HG03103 (cell line): ENCODE data around the gene INO80E.
"Not testable (repeated sequence)": the region's sequence is repeated elsewhere in the genome, so short reads cannot be mapped to it uniquely, and the experiment has no call there.

Experiments used
- ATAC-seq: cut with Tn5 transposase; IDR thresholded peaks from one replicate; pipeline ENCODE4 v1.9.1; 2021; ENCODE audit warnings: low read depth; ENCODE audit not compliant: unreplicated experiment

Gene INO80E

GRCh38 chr16:30009085-30009862, 13.2 kb downstream of the INO80E start:
- ATAC-seq: no peak

- no peak for ATAC-seq
Observed at GRCh38 chr16:30009990-30010843, 14.2 kb downstream of the INO80E start.

DNA sequence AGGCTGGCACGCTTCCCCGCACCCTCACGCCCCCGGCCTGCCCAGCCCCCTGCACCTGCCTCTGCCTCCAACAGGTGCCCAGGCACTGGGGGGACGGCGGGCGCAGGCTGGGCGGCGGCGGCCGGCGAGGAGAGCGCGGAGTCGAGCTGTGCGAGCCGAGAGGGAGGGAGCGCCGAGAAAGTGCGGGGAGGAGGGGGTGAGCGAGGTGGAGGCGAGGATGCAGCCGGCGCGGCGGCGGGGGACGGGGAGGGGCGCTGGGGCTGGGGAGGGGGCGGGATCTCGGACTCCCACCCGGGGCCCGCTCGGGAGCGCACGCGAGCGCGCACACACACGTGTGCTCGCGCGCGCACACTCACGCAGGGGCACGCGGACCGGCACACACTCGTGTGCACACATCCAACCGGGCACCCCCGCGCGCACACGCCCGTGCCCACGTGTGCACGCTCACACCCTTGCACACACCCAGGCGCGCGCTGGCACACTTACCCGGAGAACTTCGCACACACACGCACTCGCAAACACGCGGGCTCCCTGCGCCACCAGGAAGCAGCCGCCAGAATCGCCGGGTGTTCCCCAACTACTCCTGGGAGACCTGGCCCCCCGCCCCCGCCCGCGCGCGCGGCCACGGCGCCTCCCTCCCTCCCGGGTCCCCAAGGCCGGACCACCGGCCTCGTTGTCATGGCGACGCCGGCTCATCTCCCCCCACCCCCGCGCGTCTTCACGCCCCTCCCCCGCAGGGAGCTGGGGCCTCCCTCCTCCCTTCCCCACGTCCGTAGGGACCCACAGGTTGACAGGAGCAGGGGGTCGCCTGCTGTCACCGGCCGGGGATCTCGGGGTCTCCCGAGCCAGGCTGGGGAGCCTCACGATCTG, 15.0 kb downstream of the INO80E start, which contains the start of gene DOC2A:
DOC2A (minus strand) TSS at position 184 of the 870 bp plus-strand sequence. CDS start 805 bp downstream, outside the sequence.
- no peak for ATAC-seq

DNA sequence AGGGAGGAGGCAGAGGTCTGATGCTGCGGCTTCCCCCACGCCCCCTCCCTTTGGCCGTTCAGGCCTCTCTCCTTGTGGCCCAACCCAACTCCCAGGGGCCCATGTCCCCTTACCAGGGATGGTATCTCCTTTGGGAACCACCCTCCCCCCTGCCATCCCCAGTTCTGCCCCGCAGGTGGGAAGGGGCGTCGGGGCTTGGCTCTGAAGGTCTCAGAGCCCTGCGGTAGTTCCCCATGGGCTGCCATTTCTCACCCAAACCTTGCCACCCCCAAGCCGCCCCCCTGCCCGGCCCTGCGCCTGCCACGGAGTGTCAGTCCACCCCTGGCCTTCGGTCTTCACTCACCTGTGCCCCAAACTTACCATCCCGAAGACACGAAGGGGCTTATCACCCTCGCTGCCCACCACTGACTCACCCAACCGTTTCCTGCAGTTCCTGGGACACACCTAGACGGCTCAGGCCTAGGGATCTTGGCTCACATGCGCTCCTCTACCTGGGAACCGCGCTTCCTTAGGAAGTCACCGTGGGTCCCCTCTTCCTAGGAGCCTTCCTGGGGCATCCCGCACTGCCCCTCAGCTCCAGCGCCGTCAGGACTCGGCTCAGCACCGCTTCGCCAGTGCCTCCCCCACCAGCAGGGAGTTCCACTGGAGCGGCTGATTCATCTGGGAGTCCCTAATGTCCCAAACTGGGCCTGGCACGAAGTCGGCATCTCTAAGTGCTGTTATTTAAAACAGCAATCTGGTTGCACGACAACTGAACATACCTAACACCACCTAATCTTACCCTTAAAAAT, 15.9 kb downstream of the INO80E start:
- no peak for ATAC-seq

DNA sequence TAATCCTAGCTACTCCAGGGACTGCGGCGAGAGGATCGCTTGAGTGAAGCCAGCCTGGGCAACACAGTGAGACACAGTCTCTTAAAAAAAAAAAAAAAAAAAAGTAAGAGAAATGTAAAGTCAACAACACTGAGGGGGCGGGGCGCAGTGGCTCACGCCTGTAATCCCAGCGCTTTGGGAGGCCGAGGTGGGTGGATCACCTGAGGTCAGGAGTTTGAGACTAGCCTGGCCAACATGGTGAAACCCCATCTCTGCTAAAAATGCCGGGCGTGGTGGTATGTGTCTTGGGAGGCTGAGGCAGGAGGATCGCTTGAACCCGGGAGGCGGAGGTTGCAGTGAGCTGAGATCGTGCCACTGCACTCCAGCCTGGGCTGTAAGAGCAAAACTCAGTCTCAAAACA, 16.6 kb downstream of the INO80E start:
- ATAC-seq: not testable (repeated sequence)

DNA sequence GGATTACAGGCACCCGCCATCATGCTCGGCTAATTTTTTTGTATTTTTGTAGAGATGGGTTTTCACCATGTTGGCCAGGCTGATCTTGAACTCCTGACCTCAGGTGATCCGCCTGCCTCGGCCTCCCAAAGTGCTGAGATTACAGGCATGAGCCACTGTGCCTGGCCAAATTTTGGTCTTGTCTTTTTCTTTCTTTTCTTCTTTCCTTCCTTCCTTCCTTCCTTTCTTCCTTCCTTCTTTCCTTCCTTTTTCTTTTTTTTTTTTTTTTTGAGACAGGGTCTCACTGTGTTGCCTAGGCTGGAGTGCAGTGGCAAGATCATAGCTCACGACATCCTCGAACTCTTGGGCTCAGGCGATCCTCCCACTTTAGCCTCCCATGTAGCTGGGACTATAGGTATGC, 19.4 kb downstream of the INO80E start:
- ATAC-seq: not testable (repeated sequence)

DNA sequence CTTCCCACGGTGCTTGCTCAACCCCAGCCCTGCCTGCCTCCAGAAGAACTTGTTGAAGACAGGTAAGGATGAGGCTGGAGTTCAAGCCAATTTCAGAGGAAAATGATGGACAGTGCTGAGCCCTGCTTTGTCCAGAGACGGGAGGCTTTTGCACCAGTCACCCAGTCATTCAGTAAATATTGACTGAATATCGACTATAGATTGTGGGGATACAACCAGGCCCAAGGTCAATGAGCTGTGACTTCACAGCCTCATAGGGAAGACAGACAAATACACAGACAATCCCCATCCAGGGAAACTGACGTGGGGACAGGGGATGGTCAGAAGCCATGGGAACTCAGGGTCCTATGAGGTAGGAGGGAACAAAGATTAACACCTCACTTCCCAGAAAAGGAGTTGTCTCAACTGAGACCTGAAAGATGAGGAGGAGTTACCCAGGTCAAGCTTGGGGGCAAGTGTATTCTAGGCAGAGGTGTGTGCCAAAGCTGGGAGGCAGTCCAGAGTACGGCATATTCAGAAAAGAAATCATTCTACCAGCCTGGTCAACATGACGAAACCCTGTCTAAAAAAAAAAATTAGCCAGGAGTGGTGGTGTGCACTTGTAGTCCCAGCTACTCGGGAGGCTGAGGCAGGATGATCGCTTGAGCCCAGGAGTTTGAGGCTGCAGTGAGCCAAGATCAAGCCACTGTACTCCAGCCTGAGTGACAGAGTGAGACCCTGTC, 20.7 kb downstream of the INO80E start:
- ATAC-seq: no peak

GRCh38 chr16:30017277-30017656, 21.2 kb downstream of the INO80E start:
- no peak for ATAC-seq

DNA sequence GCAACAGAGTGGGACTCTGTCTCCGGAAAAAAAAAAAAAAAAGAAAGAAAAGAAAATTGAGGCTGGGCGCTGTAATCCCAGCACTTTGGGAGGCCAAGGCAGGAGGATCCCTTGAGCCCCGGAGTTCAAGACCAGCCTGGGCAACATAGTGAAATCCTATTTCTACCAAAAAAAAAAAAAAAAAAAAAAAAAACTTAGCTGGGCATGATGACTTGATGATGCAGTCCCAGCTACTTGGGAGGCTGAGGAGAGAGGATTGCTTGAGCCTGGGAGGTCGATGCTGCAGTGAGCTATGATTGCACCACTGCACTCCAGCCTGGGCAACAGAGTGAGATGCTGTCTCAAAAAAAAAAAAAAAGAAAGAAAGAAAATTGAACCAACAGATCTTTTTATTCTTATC, 21.9 kb downstream of the INO80E start:
- not testable (repeated sequence) for ATAC-seq

DNA sequence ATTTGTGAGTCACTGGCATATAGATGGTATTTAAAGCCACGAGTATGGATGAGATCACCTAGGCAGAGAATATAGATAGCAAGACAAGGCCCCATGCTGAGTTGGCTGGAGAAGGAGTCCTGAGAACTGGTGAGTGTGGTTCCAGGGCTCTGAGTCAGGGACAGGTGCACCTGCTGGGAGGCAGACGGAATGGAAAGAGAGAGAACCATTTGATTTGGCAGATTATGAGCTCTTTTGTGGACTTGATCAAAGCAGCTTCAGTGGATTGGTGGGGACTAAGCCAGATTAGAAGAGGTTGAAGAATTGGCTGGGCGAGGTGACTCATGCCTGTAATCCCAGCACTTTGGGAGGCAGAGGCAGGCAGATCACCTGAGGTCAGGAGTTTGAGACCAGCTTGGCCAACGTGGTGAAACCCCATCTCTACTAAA, 22.7 kb downstream of the INO80E start:
- no peak for ATAC-seq

DNA sequence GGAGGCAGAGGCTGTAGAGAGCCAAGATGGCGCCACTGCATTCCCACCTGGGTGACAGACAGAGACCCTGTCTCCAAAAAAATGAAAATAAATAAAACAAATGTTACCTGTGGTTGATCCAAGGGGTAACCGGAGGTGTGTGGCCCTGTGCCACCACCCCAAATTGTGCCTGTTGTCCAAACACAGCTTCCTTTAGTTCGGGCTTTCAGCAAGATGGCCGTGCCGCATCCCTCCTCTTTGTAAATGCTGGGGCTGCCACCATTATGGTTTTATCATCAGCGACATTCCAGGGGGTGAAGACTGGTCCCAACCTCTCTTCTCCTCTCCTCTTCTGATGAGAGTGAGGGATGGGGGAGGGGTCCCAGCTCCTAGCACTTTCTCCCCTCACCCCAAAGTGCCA, 26.8 kb downstream of the INO80E start, which contains the start of gene C16orf92:
C16orf92 (plus strand) TSS at position 312 of the 400 bp plus-strand sequence. CDS start 143 bp downstream, outside the sequence.
- no peak for ATAC-seq

- ATAC-seq: no peak
Observed at GRCh38 chr16:30023586-30023985, 27.5 kb downstream of the INO80E start.

- ATAC-seq: no peak
Observed at GRCh38 chr16:30024451-30024850, 28.4 kb downstream of the INO80E start.

GRCh38 chr16:30025156-30025555, 29.1 kb downstream of the INO80E start:
- no peak for ATAC-seq

DNA sequence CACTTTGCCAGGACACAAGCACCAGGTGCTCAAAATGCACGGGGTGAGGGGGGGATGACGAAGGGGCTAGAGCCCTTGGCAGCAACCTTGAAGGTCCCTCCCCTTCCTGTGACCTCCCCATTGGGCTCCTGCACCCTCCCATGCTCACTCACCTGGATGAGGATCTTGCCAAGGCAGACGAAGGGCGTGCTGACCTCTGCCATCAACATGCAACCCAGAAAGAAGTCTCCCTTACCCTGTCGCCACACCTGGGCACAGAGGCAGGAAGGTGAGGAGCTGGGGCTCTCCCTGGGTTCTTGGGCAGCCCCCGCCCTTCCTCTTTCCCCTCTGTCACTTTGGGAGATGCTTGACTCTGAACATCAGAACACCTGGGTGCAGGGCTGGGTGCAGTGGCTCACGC, 29.5 kb downstream of the INO80E start:
- no peak for ATAC-seq

DNA sequence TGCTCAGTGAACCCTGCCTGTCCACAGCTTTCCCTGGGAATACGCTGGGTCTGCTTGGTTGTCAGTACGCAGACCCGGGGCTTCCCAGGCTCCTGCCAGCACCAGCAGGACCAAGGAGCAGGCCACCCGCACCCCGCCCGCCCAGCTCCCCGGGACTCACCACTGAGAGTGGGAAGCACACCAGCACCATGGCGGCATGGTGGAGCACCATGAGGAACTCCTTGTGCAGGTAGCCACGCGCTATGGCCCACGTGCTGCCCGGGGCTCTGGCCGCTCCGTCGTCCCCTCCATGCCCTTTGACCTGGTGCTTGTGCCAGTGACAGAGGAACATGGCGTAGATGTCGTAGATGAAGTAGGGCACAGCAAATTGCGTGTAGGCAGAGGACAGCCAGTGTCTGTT, 30.4 kb downstream of the INO80E start:
- no peak for ATAC-seq

DNA sequence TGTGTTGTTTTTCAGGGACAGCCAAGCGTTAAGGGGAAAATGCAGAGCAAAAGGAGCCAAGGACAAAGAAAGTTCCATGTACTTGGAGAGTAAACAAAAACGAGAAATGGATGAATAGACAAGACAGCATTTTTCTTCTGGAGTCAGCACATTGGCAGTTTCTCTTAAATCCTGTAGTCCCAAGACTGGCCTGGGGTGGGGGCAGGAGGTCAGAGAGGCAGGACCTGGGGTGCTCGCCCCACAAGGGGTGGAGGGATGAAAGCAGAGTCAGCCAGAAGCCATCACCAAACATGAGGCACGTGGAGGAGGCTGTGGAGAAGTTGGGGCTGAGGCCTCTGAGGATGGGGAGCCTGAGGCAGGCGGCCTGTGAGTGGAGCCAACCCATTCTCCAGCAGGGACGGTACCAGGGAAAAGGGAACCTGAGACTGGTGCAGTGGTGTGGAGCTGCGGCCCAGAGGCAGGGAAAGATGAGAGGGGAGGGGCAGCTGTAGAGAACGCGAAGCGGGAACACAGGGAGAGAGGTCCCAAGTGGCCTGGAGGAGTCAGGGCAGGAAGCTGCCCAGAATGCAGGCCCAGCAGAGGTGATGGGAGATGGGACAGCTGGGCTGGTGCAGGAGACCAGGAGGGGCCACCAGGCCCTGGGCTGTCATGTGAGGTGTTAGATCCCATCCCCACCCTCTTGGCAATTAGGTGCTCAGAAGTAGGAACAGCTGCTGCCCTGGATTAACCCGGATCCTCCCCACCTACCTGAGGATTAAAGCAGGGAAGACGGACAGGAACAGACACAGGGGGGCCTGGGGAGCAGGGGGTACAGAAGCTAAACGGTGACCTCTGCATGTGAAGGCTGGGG, 31.8 kb downstream of the INO80E start:
- no peak for ATAC-seq

DNA sequence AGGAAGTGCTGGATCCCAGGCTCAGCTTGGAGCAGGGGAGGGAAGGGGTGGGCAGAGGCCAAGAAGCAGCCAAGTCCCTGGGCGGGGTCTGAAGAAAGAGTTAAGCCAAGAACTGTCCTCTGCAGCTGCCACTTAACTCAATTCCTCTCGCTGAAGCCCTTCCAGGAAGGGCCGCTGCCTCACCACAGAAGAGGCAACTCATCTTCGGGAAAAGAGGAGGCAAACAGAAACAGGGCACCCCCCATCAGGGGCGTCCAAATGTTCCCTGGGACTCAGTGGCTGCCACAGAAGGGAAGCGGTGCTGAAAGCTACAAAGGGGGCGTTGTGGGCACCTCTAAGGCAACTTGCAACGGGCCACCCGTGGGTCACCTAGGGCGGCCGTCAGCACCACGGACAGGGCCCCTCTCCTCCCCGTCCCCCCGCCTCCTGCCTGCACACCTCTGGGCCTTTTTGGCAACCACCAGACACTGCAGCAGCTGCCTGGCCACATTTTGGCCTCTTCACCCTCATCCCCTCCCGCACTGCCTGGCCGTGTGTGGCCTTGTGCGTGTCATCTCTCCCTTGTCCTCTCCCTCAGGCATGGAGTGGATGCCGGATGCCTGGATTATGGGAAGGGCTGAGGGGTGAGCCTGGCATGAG, 32.5 kb downstream of the INO80E start:
- no peak for ATAC-seq
